NCI-H748 treated with DMSO at 0.1 percent for 48 hours (cell line): ENCODE results near the gene KCNJ15.
A peak's percentile ranks its signal among the peaks of the same experiment; 100 is the strongest.

Source experiments
- DNase-seq: peaks from one replicate; lab custom pipeline; 2025; lab: John Stamatoyannopoulos, UW

KCNJ15 gene

DNA sequence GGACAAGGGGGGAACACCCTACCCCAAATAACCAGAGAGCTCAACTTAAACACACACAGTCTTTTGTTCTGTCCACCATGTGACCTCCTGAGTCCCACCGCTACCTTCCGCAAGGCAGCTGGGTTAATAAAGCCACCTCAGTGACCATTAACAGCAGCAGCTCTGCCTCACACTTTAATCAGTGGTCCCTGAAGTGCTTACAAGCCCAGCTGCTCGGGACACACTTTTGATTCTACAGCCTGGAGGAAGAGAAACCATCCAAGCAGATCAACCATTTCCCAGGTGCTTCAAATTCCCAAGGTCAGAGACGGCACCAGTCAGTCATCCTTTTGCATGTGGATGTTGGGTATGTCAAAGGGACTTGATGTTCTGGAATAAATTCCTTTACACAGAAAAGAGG is 70.1 kb downstream of the KCNJ15 start:
- DNase-seq = no peak

DNA sequence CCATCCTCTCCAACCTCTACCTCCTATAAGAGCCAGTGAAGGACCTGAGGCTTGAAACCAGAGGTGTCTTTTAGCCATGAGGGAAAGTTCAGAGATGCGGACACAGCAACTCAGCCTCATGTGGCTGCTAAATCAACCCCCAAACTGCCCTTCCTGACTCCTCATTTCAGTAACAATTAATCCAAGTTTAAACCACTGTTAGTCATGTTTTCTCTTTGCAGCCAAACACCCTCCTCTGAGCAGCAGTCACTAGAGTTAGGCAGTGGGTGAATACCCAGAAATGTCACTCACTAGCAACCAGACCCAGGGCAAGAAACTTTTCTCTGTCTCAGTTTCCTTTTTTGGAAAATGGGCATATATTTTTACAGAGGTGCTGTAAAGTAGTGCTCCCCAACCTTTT is 71.2 kb downstream of the KCNJ15 start:
- DNase-seq = no peak

DNA sequence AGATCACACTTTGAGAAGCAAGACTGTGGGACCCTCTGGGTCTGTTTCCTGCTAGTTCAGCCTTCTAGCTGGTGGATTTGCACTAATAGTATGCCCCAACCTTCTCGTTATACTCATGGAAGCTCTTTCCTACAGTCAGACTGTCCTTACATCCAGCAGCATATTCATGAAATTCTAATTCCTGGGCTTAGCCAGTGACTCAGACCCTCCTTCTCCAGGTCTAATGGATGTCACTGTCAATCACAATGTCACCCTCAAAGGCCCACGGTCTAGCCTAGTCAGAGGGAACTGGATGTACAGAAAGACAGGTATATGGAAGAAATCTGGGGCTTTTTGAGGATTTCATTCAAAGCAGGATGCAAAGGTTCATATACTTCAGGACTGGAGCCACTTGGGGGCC is 72.4 kb downstream of the KCNJ15 start:
- no peak for DNase-seq

DNA sequence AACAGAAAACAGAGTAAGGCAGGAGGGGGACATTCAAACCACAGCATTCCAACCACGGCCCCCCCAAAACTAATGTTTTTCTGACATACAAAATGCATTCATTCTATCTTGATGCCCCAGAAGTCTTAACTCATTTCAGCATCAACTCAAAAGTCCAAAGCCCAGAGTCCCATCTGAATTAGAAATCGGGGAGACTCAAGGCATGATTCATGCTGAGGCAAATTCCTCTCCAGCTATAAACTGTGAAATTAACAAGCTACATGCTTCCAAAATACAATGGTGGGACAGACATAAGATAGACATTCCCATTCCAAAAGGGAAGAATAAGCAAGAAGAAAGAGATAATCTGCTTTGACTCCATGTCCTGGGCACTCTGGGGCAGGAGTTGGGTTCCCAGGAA is 73.9 kb downstream of the KCNJ15 start:
- DNase-seq = no peak

DNA sequence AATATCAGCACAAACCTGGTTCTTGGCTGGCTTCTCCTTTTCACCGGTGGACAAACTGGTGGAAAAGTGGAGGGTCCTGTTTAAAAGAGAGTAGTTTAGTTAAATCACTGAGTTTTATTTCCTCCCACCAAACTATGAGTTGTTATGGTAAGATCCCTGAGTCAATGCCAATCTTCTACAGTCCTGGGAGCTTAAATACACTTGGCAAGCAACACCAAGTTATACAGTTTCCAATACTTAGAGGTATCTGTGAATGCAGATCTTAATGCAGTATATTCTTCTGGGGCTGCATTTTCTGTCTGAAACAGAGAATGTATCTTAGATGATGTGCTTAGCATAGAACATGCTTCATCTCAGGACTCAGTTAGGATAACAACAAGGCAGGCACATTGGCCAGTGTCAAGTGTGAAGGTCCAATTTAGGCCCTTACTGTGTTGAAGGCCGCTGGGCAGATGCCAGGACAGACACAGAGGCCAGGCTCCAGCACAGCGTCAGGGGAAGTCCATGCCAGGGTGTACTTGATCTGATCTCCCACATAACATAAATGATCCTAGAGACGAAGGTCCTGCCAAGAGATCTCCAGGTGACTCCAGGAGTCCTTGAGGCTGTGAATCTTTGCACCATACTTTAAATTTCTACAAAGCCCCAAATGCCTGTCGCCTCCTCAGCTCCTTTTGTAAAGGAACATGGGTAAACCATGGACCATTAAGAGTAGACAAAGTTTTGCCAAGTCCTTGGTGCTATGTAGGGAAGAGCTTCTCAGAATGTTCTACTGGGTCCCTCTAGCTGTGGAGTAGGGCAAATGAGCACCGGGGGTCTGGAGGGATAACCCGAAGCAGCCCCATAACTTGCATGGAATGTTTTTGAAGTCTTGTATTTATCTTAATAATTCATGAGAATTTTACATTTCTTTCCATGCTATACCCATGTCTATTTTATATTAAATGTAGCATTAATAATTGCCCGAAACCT is 76.8 kb downstream of the KCNJ15 start:
- no peak for DNase-seq

DNA sequence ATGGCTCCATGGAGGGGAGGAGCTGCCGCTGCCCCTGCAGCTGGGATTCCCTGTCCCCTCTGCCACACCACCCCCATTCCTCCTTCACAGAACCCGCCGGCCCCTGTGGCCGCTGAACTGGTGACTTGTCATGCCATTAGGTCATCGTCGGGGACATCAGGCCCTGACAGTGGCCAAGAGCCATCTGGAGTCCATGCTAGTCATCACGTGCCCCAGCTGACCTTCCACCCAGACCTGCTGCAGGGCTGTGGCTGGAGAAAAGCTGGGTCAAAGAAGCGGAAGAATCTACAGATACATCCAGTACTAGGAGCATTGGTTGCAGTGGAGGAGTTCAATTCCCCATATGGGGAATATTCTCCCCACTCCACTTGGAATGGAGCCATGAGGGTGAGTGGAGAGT is 78.1 kb downstream of the KCNJ15 start:
- no peak for DNase-seq

DNA sequence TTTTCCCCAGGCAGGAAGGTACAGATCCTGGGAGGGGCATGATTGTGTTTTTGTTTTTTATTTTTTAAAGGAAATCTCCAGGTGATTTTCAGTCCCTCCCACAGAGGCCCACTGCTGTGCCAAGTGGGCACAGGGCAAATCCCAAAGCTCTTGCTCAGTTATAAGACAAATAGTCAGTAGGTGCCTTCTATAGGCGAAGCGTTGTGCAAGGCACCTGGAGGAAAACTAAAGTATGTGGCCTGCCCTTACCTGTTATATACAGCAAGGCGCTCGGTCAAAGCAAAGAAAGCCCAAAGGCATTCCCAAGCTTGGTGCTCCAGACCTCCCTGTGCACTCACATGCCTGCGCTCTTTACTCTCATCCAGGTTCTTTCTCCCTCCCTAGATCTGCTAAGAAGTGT is 81.0 kb downstream of the KCNJ15 start:
- no peak for DNase-seq

DNA sequence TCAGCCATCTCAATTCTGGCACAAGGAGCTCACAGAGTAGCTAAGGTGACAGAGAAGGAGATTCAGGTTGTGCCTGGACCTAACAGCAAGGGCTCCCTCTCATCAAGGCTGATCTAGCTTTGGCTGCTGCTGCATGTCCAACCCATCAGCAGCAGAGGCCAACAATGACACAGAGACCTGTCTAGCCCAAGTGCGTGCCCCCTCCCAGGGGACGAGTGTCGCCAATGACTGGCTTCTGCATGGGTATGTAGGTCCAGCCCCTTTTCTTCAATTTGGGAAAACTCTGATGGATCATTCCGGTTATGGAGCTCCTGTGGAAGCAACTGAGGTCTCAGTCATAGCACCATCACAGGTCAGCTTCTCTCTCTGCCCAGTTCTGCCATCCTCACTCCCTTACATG is 83.3 kb downstream of the KCNJ15 start:
- no peak for DNase-seq

DNA sequence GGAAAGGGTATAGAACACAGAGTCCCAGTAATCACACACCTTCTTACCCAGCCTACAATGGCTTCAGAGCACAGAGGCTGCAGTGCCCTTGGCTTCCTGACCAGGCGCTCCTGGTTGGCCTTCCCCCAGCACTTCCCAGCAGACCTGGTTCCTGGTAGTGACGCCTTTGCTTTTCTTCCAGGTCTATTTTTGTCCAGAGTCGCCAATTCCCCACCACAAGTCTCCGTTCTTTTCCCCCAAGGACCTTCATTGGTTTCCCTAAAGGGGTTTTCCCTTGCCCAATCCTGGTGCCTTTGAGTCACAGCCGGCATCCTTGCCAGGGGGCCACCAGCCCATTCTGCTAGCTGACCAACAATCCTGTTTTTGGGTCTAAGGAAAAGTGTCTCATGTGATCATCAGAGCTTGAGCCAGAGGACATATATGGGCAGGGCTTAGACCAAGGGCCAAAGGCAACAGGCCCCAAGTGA is 84.8 kb downstream of the KCNJ15 start:
- no peak for DNase-seq

DNA sequence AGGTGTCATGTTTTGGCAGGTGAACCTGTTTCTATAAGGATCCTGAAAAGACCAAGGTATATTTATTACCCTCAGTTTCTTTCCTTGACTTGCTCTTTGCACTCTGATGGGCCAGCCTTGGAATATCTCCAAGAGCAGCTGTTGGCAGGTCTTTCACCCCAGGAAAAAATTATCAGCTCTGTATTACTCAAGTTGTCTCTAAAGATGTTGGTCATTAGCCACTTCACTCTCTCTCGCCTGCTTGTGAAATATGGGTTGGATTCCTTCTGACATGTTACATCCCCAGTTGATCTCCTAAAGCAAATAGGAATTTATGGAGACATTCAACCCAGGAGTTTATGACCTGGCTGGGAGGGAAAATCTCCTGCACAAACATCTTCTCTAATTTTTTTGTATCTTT is 85.9 kb downstream of the KCNJ15 start:
- DNase-seq = no peak

DNA sequence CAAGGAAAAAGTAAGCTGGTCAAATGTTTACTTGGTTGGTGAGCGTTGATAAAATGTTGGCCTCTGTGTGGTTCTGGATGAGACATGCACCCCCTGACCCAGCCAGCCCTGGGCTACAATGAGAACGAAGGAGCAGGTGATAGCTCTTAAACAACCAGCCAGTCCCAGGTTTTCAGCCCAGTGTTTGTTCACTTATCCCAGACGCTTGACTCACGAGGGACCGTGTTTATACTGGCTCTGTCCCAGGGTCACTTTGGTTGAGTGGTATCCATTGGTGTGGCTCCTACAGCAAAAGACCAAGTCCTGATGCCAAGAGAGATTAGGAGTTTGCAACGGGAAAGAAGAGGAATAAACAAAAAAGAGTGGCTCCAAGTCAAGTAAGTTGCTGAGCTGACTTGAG is 86.9 kb downstream of the KCNJ15 start:
- DNase-seq = peak; percentile 6

DNA sequence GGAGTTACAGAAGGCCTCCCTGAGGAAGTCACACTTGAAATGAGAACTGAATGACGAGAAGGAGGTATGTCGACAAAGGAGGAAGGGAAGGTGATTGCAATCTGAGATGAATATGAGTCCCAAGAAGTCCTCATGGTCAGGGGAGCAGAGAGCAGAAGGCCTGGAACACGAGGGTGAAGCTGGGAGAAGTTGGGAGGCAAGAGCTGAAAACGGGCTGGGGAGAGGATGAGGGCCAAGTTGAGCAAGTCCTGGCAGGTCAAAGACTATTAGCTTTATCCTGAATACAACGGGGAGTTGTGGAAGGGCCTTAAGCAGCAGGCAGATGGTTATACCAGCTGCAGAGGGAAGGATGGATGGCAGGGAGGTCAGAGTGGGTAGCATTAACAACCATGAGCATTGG is 89.5 kb downstream of the KCNJ15 start:
- DNase-seq = no peak

DNA sequence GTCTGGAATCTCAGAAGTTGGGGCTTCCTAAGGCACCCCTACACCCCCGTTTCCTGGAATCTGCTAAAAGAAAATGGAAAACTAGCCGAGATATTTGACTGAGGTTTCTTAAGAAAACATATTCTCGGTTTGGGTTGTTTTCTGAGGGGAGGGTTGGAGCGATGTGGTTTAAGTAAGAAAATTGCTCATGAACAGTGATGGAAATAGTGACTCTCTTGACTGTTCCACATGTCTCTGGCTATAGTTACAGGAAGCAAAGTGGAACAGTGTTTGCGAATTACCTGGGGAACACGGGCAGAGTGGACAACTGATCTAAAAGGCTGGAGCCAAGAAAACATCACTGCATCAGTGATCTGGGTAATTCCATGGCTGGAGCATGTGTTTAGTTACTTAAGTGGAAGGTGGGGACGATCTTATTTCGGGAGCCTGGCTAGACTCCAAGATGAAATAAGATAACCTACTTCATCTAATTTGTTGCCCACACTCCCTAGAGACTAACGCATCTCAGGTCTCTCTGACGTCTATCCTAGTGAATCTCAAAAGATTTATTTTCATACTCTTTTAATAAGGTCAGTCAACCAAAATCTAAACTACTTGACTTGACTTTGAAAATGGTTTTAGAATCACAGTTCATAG is 92.4 kb downstream of the KCNJ15 start:
- no peak for DNase-seq

DNA sequence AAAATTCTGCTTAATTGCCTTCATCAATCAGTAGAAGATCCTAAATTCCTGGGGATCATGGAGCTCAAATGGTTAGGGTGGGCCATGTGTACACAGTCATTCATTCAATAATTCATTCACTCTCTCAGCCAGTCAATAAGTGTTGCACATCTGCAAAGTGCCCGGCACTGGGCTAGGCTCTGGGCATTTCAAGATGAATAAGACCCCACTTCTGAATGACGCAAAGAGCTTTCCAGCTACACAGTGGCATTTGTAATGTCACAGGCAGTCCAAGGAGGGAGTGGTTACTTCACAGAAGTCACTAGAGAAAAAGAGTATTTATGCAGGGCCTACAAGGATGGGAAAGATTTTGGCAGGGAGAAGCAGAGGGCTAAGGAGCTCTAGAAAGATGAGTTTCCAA is 93.2 kb downstream of the KCNJ15 start:
- no peak for DNase-seq

DNA sequence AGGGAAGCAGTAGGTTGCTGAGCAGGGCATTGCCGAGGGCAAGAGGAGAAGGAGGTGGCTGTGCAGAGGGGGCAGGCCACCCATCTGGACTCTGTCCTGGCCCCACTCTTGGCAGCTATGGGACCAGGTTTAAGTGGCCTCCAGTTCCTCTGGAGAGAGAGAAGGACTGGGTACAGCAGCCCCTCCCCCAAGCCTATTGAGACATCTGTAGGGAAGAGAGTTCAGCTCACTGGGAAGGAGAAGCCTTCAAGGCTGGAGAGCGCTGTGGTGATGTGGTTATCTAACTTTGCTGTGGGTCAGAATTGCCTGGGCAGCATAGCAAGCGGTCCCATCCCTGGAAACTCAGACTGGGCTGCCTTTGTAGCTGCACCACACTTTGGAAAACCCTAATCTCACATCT is 93.9 kb downstream of the KCNJ15 start:
- no peak for DNase-seq

DNA sequence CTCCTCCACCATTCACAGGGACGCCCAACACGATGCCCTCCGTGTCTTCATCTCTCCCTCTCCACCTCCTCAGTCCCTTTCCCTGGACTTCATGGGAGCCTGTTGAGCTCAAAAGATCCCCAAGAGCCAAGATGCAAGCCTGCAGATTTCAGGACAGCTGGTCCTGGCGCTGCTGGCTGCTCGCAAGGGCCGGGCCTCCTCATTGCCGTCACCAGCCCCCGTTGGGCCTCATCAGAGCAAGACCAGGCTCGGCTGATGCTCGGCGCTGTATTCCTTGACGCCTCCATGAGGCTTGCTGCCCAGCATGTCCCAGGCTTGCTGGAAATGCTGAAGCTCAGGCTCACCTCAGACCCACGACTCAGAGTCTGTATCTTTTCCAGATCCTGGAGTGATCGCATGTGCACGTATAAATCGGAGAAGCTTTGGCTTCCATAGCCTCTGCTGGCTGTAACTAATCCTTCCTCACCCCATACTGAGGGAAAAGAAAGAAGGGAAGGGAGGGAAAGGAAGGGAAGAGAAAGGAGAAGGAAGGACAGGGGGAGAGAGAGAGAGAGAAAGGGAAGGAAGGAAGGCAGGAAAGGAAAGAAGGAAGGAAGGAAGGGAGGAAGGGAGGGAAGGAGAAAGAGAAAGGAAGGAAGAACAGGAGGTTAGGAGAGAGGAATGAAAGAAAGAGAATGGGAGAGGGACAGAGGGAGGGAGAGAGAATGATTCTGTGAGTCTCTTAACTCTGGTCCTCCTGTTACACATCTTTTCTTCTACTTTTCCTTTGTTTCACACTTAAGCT is 94.6 kb downstream of the KCNJ15 start:
- no peak for DNase-seq

DNA sequence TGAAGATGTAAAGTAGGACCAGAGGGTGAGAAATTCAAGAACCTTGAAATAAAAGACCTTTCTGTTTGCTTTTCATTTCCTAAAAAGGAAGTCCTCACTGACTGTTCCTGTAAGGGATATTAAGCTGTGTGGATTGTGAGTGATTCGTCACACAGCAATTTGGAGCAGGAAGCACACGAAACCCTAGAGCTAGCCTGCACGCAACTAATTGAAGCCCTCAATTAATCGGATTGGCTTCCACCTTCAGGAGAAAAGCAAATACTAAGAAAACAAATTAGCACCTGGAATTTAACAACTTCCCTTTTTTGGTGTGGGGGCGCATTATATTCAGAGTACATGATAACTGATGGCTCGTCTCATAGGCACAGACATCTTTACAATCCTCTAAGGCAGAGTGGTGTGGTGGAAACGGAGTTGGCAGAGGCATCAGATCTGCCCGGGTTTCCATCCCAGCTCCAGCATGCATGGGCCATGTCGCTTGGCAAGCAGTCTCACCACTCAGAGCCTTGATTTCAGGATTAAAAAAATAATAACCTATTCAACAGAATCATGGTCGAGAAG is 95.2 kb downstream of the KCNJ15 start:
- peak; percentile 41 for DNase-seq

DNA sequence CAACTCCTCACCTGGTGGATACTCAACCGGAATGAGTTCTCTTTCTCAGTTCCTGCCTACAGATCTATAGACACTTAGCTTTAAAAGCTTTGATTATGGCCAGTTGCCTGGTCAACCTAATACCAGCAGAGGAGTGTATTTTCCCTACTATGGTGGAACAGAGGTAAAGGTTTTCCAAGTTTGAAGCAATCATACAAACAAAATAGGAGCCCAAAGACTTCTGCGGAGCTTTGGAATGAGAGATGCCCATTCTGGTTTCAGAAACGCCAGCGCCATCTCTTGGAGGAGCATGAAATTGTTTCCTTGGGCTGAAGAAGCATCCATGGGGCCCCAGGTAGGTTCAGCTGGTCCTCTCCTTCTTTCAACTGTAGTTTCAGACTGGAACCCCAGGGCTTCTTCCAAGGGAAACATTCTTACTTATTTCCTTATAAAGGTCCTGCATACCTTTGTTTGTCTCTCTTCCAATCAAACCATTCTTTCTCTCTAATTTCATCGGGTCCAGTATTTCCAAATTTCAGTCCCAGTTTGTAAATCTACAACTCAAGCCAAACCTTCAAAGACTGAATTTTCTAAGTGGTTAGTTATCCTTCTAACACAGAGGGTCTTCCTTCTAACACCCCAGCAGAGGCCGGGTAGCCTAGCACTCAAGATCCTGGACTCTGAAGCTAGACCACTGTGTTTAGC is 95.9 kb downstream of the KCNJ15 start:
- DNase-seq = peak; percentile 43

DNA sequence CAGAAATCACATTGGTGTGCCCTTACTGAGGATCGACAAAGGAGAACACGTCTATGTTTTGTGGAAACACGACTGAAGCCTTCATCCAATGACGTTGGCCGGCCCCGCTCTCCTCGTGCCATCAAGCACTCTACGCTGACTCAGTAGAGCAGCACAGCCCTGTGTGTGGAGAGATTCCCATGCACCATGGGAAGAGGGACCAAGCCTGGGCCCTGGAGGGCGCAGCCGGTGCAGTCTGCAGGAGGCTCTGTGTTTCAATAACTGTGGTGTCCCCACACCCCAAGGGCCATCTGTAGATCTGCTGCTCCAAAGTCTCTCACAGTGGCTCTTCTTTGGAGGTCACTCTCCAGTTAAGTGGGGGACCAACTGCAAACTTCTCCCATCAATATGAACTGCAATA is 97.4 kb downstream of the KCNJ15 start:
- no peak for DNase-seq

DNA sequence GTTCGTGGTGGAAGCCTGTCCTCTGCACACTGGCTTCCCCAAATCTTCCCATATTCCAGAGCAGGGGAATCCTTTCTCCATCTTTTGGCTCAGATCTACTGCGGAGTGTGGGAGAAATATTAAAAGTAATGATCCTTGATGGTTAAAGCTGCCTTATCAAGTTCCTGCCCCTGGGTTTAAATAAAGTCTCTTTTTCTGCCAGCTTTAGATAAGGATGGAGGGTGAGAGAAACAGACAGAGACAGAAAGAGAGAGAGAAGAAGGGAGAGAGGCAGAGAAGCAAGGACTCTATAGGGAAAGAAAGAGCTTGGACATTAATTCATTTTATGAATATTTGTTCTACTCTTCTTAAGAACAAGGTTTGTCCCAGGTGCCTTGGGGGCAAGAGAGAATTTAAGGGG is 98.0 kb downstream of the KCNJ15 start:
- DNase-seq = no peak

DNA sequence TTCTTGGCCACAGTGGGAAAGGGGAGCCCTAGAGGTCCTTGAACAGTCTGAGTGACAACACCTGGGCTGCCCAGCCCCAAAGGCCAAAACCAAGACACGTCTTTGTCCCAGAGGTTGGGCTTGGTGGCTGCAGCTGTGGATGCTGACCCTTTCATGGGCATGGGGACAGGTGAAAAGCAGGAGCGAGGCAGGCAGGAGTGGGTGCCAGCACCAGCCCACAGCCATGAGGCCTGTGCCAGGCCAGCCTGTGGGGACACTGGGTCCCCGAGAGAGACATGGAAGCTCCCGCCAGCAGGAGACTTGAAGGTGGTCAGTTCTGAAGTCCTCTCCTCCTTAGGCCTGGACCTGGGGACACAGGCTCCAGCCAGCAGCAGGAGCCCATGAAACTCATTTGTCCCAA is 98.6 kb downstream of the KCNJ15 start:
- no peak for DNase-seq
